ENCODE data around the gene PHF1. TPM values are rescaled to one million over a fixed set of nuclear protein-coding genes. Genes with fewer than 3 reads are reported as not detected.
A peak's percentile ranks its signal among the peaks of the same experiment; 100 is the strongest.

The PHF1 gene
- total and polyA plus RNA-seq, 4 donors = 7.2 to 13.5 (median 11.5) TPM

GRCh38 chr6:33390767-33391277, 20.0 kb upstream of the PHF1 start:
- peak overlapping the region in 1 of 2 donors; percentile 46 for H3K9ac ChIP-seq (ENCODE audit: low read depth in 1 of 2, low read length in 2 of 2)
- no peaks in the 10 kb centered on the region for H3K27me3 ChIP-seq (ENCODE audit: control insufficient read depth in 4 of 4, insufficient read depth in 4 of 4, low read length in 3 of 4)
- H3K9me3 ChIP-seq (ENCODE audit: control insufficient read depth in 4 of 4, low read length in 3 of 4) = no peaks in the 10 kb centered on the region
- no peaks in the 10 kb centered on the region for H3K36me3 ChIP-seq (ENCODE audit: control insufficient read depth in 4 of 4, insufficient read depth in 3 of 4, low read depth in 1 of 4, low read length in 3 of 4)
- TF ChIP-seq YY1 (IDR thresholded peaks at IDR 0.05) (no peak), EGR1 (IDR thresholded peaks at IDR 0.05; ENCODE audit: low read depth in 2 of 2) (no peak), SP1 (IDR thresholded peaks at IDR 0.05) (no peak), FOXA2 (IDR thresholded peaks at IDR 0.05) (no peak), GABPA (IDR thresholded peaks at IDR 0.05 in 1 of 2, conservative IDR thresholded peaks at IDR 0.05 in 1 of 2) (no peak)
- peak overlapping the region; percentile 78 to 81 for H3K27ac ChIP-seq (ENCODE audit: low read depth in 1 of 2, low read length in 2 of 2)
- no peak for DNase-seq (ENCODE audit: low spot score)
- 83% methylated on average over 9 of the region's 9 CpGs for WGBS
- H3K4me1 ChIP-seq (ENCODE audit: control insufficient read depth in 4 of 4, insufficient read depth in 4 of 4, low read length in 3 of 4) = peaks cover 0 to 10% (median 8%) of the 10 kb centered on the region in 4 donors
- no peak overlapping the region for H3K4me3 ChIP-seq (ENCODE audit: low read depth in 1 of 3, low read length in 3 of 3)

GRCh38 chr6:33391278-33391921, 19.4 kb upstream of the PHF1 start, which contains the start of gene KIFC1:
Gene KIFC1, plus strand, starts transcription at chr6:33391823. Its CDS starts 163 bp downstream, at chr6:33391986.
- Histone ChIP-seq H3K27ac (ENCODE audit: low read depth in 1 of 2, low read length in 2 of 2) (peak within 1 kb of the TSS; percentile 78 to 81), H3K9me3 (ENCODE audit: control insufficient read depth in 4 of 4, low read length in 3 of 4) (no peaks in the 10 kb centered on the region), H3K36me3 (ENCODE audit: control insufficient read depth in 4 of 4, insufficient read depth in 3 of 4, low read depth in 1 of 4, low read length in 3 of 4) (no peaks in the 10 kb centered on the region), H3K4me1 (ENCODE audit: control insufficient read depth in 4 of 4, insufficient read depth in 4 of 4, low read length in 3 of 4) (peaks cover 0 to 10% (median 8%) of the 10 kb centered on the region in 4 donors), H3K9ac (ENCODE audit: low read depth in 1 of 2, low read length in 2 of 2) (peak within 1 kb of the TSS in 1 of 2 donors; percentile 46), H3K4me3 (ENCODE audit: low read depth in 1 of 3, low read length in 3 of 3) (peak within 1 kb of the TSS; percentile 43 to 58 (median 56)), H3K27me3 (ENCODE audit: control insufficient read depth in 4 of 4, insufficient read depth in 4 of 4, low read length in 3 of 4) (no peaks in the 10 kb centered on the region)
- peak; percentile 99 for DNase-seq (ENCODE audit: low spot score)
- TF ChIP-seq MAX (IDR thresholded peaks at IDR 0.05) = peak; percentile 95
- peak; percentile 16 for TF ChIP-seq NR2F2 (IDR thresholded peaks at IDR 0.05)
- TF ChIP-seq GABPA (IDR thresholded peaks at IDR 0.05 in 1 of 2, conservative IDR thresholded peaks at IDR 0.05 in 1 of 2) = peak; percentile 97 to 99
- TF ChIP-seq ZBTB33 (IDR thresholded peaks at IDR 0.05) = peak; percentile 70
- TF ChIP-seq HNF4A (conservative IDR thresholded peaks at IDR 0.05) = peak in 1 of 2 donors; percentile 39
- TF ChIP-seq HNF4G (IDR thresholded peaks at IDR 0.05) = no peak
- peak; percentile 71 for TF ChIP-seq FOXA1 (IDR thresholded peaks at IDR 0.05)
- TF ChIP-seq RXRA (IDR thresholded peaks at IDR 0.05) = peak; percentile 62 to 71
- TF ChIP-seq EGR1 (IDR thresholded peaks at IDR 0.05; ENCODE audit: low read depth in 2 of 2) = peak; percentile 81 to 87
- TF ChIP-seq SP1 (IDR thresholded peaks at IDR 0.05) = peak; percentile 94
- peak; percentile 78 for TF ChIP-seq REST (IDR thresholded peaks at IDR 0.05)
- no peak for TF ChIP-seq TAF1 (conservative IDR thresholded peaks at IDR 0.05)
- TF ChIP-seq FOXA2 (IDR thresholded peaks at IDR 0.05) = no peak
- TF ChIP-seq ATF3 (IDR thresholded peaks at IDR 0.05) = peak; percentile 28
- peak; percentile 98 for TF ChIP-seq CTCF (IDR thresholded peaks at IDR 0.05; ENCODE audit: low read depth, low read length, missing input control)
- peak; percentile 91 for TF ChIP-seq YY1 (IDR thresholded peaks at IDR 0.05)
- TF ChIP-seq JUND (IDR thresholded peaks at IDR 0.05) = peak; percentile 46 to 68
- peak; percentile 87 to 94 for TF ChIP-seq RAD21 (IDR thresholded peaks at IDR 0.05)
- under 1% methylated on average over 67 of the region's 67 CpGs for WGBS

Measured in liver (tissue), 9 donors.